ENCODE measurements around the gene NUPR1.
A peak's percentile ranks its signal among the peaks of the same experiment; 100 is the strongest.
"Not testable (repeated sequence)": the region's sequence is repeated elsewhere in the genome, so short reads cannot be mapped to it uniquely, and the experiment has no call there.

NUPR1 gene

DNA sequence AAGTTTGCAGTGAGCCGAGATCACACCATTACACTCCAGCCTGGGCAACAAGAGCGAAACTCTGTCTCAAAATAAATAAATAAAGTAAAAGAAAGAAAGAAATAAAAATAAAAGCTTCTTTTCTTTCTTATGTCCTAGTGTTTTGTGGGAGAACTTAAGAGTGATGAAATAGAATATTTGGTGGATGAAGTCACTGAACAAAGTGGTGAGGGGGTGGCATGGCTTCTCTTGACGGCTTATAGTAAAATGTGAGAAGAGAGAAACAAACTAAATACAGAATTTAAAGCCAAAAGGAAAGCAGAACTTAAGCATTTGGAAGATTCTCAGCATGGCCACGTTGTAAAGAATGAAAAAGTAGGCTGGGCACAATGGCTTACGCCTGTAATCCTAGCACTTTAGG, 30.2 kb upstream of the NUPR1 start:
- peaks cover 7% of the 10 kb centered on the region for H3K4me1 ChIP-seq (ENCODE audit: control insufficient read depth, low read depth, low read length)
- H3K9me3 ChIP-seq (ENCODE audit: control insufficient read depth, low read depth, low read length) = peaks cover 6% of the 10 kb centered on the region
- no peak overlapping the region for H3K9ac ChIP-seq (ENCODE audit: low read length)
- no peak overlapping the region for H3K4me3 ChIP-seq (ENCODE audit: low read length)
- no peaks in the 10 kb centered on the region for H3K27me3 ChIP-seq (ENCODE audit: control insufficient read depth, insufficient read depth, low read length)
- no peaks in the 10 kb centered on the region for H3K36me3 ChIP-seq (ENCODE audit: control insufficient read depth, low read depth, low read length)
- no peak overlapping the region for H3K27ac ChIP-seq (ENCODE audit: low read length)

DNA sequence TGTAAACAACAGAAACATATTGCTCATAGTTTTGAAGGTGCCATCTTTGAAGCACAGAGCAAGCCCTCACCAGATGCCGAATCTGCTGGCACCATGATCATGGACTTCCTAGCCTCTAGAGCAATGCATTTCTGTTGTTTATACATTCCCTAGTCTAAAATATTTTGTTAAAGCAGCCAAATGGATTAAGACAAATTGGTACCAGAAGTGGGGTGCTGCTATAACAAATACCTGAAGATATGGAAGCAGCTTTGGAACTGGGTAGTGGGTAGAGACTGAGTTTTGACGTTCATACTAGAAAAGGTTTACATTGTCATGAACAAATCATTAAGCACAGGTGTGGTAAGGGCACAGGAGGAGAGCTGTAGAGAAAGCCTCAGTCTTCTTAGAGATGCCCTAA, 28.5 kb upstream of the NUPR1 start:
- Histone ChIP-seq H3K27me3 (ENCODE audit: control insufficient read depth, insufficient read depth, low read length) (no peaks in the 10 kb centered on the region), H3K9ac (ENCODE audit: low read length) (no peak overlapping the region)

DNA sequence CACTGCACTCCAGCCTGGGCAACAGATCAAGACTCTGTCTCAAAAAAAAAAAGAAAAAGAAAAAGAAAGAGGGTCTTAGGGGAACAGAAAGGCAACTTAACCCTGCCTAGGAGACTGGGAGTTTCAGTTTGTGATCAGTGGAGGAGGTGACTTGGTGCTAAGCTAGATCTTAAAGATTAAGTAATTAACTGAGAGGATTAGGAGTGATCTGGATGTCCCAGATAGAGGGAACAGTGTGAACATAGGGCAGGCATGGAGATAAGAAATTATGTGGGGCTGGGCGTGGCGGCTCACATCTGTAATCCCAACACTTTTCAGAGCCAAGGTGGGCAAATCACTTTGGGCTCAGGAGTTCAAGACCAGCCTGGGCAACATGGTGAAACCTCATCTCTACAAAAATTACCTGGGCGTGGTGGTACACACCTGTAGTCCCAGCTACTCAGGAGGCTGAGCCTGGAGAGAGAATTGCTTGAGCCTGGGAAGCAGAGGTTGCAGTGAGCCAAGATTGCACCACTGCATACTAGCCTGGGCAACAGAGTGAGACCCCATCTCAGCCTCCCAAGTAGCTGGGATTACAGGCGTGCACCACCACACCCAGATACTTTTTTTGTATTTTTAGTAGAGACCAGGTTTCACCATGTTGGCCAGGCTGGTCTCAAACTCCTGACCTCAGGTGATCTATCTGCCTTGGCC, 27.6 kb upstream of the NUPR1 start:
- H3K36me3 ChIP-seq (ENCODE audit: control insufficient read depth, low read depth, low read length); H3K9me3 ChIP-seq (ENCODE audit: control insufficient read depth, low read depth, low read length); H3K9ac ChIP-seq (ENCODE audit: low read length); H3K27ac ChIP-seq (ENCODE audit: low read length); H3K27me3 ChIP-seq (ENCODE audit: control insufficient read depth, insufficient read depth, low read length); H3K4me3 ChIP-seq (ENCODE audit: low read length); H3K4me1 ChIP-seq (ENCODE audit: control insufficient read depth, low read depth, low read length): not testable (repeated sequence)

More for the DNA sequence above, 28.5 kb upstream of the NUPR1 start:
- H3K36me3 ChIP-seq (ENCODE audit: control insufficient read depth, low read depth, low read length) = no peaks in the 10 kb centered on the region
- H3K4me3 ChIP-seq (ENCODE audit: low read length) = no peak overlapping the region
- H3K4me1 ChIP-seq (ENCODE audit: control insufficient read depth, low read depth, low read length) = no peaks in the 10 kb centered on the region
- peaks cover 6% of the 10 kb centered on the region for H3K9me3 ChIP-seq (ENCODE audit: control insufficient read depth, low read depth, low read length)
- H3K27ac ChIP-seq (ENCODE audit: low read length) = no peak overlapping the region

DNA sequence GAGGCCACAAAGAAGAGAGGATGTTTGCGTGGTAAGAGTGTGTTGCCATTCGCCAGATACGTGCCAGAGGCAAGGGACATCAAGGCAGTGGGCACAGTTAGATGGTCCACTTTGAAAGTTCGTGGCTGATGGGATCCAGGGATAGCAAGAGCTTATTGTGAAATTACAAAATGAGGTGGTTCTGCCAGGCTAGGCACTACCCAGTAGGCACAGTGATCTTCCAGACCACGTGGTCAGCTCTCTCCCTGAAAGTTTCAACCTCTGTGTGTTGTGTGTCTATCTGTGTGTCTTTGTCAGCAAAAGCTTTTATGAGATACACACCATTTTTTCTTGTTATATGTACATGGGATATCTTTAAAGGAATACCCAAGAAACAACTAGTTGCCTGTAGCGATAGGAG, 24.4 kb upstream of the NUPR1 start:
- Histone ChIP-seq H3K4me3 (ENCODE audit: low read length) (no peak overlapping the region), H3K36me3 (ENCODE audit: control insufficient read depth, low read depth, low read length) (no peaks in the 10 kb centered on the region), H3K27me3 (ENCODE audit: control insufficient read depth, insufficient read depth, low read length) (no peaks in the 10 kb centered on the region), H3K9ac (ENCODE audit: low read length) (no peak overlapping the region), H3K4me1 (ENCODE audit: control insufficient read depth, low read depth, low read length) (no peaks in the 10 kb centered on the region), H3K27ac (ENCODE audit: low read length) (no peak overlapping the region), H3K9me3 (ENCODE audit: control insufficient read depth, low read depth, low read length) (peaks cover 6% of the 10 kb centered on the region)

DNA sequence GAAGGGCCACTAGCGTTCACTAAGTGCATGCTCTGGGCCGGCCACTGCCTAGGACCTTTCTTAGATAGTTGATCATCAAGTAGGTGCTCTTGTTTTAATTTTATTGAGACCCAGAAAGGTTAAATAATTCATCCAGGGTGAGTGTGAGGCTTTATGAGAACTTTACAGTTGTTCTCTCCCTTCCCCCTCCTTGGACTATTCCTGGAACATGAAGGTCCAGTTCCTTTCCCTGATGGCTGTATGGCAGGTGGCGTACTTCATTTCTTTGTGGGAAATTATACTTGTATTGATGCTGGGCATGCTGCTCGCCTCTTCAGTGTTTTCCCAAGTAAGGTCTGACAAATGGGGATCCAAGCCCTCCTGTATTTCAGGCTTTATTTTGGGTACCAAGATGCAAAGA, 23.4 kb upstream of the NUPR1 start:
- no peak overlapping the region for H3K9ac ChIP-seq (ENCODE audit: low read length)
- no peaks in the 10 kb centered on the region for H3K4me1 ChIP-seq (ENCODE audit: control insufficient read depth, low read depth, low read length)
- H3K36me3 ChIP-seq (ENCODE audit: control insufficient read depth, low read depth, low read length) = peaks cover 5% of the 10 kb centered on the region
- H3K4me3 ChIP-seq (ENCODE audit: low read length) = no peak overlapping the region
- no peak overlapping the region for H3K27ac ChIP-seq (ENCODE audit: low read length)
- H3K27me3 ChIP-seq (ENCODE audit: control insufficient read depth, insufficient read depth, low read length) = no peaks in the 10 kb centered on the region
- H3K9me3 ChIP-seq (ENCODE audit: control insufficient read depth, low read depth, low read length) = peaks cover 1% of the 10 kb centered on the region

DNA sequence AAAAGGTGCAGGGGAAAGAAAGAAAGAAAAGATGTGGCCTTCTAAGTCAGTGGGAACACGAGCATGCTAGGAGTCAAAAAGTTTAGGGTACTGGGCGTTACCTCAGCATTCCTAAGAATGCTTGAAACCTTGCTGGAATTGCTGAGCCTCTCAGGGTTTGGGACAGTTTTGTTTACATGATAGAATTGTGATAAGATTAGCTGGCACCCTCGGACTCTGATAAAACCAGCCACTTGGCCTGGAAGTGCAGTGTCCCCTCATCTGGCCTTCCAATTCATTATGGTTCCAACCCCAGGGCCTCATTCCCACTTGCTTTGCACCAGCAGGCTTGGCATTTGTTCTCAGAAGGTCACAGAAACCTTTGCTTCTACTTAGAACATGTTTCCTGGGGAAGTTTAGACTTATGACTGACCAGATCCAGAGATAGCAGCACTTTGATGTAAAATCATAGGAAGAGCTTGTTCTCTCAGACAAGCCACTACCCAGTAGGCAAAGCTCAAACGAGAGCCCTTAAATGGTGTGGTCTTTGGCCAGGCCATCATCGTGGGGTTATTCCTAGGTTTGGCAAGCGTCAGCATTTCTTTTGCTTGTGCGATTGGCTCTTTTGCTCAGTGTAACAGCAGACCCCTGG, 22.9 kb upstream of the NUPR1 start:
- Histone ChIP-seq H3K27me3 (ENCODE audit: control insufficient read depth, insufficient read depth, low read length) (no peaks in the 10 kb centered on the region), H3K4me3 (ENCODE audit: low read length) (no peak overlapping the region), H3K36me3 (ENCODE audit: control insufficient read depth, low read depth, low read length) (peaks cover 5% of the 10 kb centered on the region), H3K4me1 (ENCODE audit: control insufficient read depth, low read depth, low read length) (no peaks in the 10 kb centered on the region), H3K9ac (ENCODE audit: low read length) (no peak overlapping the region), H3K9me3 (ENCODE audit: control insufficient read depth, low read depth, low read length) (no peaks in the 10 kb centered on the region), H3K27ac (ENCODE audit: low read length) (no peak overlapping the region)

DNA sequence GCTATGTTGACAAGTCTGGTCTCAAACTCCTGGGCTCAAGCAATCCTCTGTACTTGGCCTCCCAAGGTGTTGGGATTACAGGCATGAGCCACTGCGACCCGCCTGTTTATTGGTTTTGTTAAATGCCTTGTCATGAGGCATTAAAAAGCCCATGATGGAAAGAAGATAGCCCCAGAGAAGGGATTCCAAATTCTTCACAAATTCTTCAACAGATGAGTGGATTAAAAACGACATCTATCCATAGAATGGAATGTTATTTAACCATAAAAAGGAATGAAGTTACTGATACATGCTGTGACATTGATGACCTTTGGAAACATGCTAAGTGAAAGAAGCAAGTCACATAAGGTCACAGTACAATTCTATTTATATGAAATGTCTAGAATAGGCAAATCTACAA, 19.7 kb upstream of the NUPR1 start:
- Histone ChIP-seq H3K9me3 (ENCODE audit: control insufficient read depth, low read depth, low read length) (no peaks in the 10 kb centered on the region), H3K9ac (ENCODE audit: low read length) (no peak overlapping the region), H3K27ac (ENCODE audit: low read length) (no peak overlapping the region), H3K4me3 (ENCODE audit: low read length) (no peak overlapping the region), H3K4me1 (ENCODE audit: control insufficient read depth, low read depth, low read length) (no peaks in the 10 kb centered on the region), H3K27me3 (ENCODE audit: control insufficient read depth, insufficient read depth, low read length) (peaks cover 3% of the 10 kb centered on the region), H3K36me3 (ENCODE audit: control insufficient read depth, low read depth, low read length) (peaks cover 5% of the 10 kb centered on the region)

DNA sequence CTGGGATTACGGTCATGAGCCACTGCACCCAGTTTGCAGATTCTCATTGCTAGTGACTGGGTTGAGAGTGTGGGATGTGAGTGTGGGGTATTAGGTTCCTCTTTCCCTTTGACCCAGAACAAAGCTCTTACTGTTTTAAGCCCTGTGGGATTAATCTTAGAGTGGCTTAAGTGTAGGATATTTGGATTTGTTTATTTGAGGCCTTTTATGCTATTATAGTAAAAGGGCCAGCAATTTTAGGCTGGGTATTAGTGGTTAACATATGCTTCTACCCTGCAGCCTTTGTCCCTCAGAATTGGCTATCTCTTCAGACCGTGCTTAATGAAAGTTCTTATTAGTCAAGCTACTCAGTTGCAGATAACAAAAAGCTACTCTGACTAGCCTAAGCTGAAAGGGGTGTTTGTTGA, 18.1 kb upstream of the NUPR1 start:
- Histone ChIP-seq H3K4me1 (ENCODE audit: control insufficient read depth, low read depth, low read length) (no peaks in the 10 kb centered on the region), H3K9me3 (ENCODE audit: control insufficient read depth, low read depth, low read length) (no peaks in the 10 kb centered on the region), H3K4me3 (ENCODE audit: low read length) (no peak overlapping the region), H3K27ac (ENCODE audit: low read length) (no peak overlapping the region), H3K36me3 (ENCODE audit: control insufficient read depth, low read depth, low read length) (peaks cover 5% of the 10 kb centered on the region), H3K9ac (ENCODE audit: low read length) (no peak overlapping the region), H3K27me3 (ENCODE audit: control insufficient read depth, insufficient read depth, low read length) (peaks cover 3% of the 10 kb centered on the region)

DNA sequence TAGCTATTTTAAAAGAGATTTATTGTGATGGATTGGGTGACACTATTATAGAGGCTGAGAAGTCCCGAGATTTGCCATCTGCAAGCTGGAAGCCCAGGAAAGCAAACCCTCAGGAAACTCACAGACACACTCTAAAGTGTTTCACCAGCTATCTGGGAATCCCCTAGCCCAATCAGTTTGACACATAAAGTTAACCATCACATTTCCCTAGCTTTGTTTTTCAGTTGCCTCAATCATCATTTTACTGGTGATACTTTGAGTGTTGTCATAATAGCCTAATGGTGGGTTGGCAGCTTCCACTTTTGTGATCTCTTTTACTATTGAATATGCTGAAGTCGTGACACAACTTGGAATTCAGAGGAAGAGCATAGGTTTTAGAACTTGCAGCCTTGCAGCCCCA, 16.8 kb upstream of the NUPR1 start:
- Histone ChIP-seq H3K4me3 (ENCODE audit: low read length) (no peak overlapping the region), H3K9me3 (ENCODE audit: control insufficient read depth, low read depth, low read length) (no peaks in the 10 kb centered on the region), H3K9ac (ENCODE audit: low read length) (no peak overlapping the region), H3K27me3 (ENCODE audit: control insufficient read depth, insufficient read depth, low read length) (peaks cover 3% of the 10 kb centered on the region), H3K4me1 (ENCODE audit: control insufficient read depth, low read depth, low read length) (no peaks in the 10 kb centered on the region), H3K27ac (ENCODE audit: low read length) (no peak overlapping the region), H3K36me3 (ENCODE audit: control insufficient read depth, low read depth, low read length) (peaks cover 5% of the 10 kb centered on the region)

DNA sequence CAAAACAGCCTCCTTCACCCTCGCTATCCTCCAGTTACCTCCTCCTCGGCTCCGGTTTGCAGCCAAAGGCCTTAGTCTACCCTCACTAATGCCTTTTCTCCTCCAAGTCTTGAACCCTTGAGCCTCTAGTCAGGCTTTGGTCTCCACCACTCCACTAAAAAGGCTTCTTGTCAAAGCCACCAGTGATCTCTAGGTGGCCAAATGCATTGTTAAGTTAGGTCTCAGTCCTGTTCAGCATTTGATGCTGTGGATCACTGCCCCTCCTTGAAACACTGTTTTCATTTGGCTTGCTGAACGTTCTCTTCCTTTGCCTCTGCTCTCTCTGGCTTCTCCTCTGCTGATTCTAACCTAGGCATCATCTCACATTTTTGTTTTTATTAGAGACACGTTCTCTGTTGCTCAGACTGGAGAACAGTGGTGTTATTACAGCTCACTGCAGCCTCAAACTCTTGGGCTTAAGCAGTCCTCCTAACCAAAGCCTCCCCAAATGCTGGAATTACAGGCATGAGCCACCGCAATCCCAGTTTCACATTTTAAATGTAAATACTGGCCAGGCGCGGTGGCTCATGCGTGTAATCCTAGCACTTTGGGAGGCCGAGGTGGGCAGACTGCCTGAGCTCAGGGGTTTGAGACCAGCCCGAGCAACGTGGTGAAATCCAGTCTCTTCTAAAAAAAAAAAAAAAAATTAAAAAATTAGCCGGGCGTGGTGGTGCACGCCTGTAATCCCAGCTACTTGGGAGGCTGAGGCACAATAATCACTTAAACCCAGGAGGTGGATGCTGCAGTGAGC, 16.1 kb upstream of the NUPR1 start:
- no peak overlapping the region for H3K27ac ChIP-seq (ENCODE audit: low read length)

DNA sequence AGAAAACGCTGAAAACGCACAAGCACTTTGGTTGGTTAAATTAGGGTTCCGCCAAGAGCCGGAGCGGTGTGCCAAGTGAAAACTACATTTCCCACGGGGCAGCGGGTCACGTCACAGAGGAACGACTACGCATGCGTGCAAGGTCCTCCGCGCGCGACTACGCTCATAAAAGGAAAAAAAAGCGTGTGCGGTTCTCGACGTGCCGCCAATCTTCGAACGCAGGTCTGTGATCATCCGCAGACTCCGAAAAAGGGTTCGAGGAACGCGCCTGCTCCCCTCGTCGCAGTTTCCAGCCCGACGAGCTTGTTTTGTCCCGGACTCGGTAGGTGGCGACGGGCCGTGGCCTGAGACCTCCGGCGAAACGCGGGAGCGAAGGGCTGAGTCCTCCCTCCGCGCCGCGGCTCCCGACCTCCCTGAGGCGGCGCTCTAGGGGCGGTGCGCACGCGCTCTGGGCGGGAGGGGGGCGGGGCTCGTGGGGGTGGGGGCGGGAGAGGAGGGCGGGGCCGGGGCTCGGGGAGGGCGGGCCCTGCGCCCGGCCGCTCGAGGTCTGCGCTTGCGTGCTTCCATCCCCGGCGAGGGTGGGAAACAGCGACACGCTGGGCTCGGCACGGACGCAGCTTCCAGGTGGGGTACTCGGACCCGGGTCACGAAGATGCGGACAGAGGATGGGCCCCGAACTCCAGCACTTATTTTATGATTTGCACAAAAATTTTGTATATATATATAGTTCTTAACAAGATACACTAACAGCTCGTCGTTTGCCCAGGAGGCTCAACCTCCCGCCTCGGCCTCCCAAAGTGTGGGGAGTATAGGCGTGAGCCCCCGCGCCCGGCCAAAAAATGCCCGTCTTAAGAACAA, 15.2 kb upstream of the NUPR1 start, which contains the start of gene SGF29:
TSS of gene SGF29 (plus strand) at position 145 of the 858 bp plus-strand sequence. CDS start 27,150 bp downstream, outside the sequence.
- Histone ChIP-seq H3K27ac (ENCODE audit: low read length) (peak within 1 kb of the TSS; percentile 97), H3K27me3 (ENCODE audit: control insufficient read depth, insufficient read depth, low read length) (peaks cover 3% of the 10 kb centered on the region), H3K9ac (ENCODE audit: low read length) (peak within 1 kb of the TSS; percentile 95), H3K36me3 (ENCODE audit: control insufficient read depth, low read depth, low read length) (peaks cover 5% of the 10 kb centered on the region), H3K4me3 (ENCODE audit: low read length) (peak within 1 kb of the TSS; percentile 89), H3K4me1 (ENCODE audit: control insufficient read depth, low read depth, low read length) (no peaks in the 10 kb centered on the region), H3K9me3 (ENCODE audit: control insufficient read depth, low read depth, low read length) (no peaks in the 10 kb centered on the region)

More for the DNA sequence above, 16.1 kb upstream of the NUPR1 start:
- H3K36me3 ChIP-seq (ENCODE audit: control insufficient read depth, low read depth, low read length) = peaks cover 5% of the 10 kb centered on the region
- peak overlapping the region; percentile 55 for H3K4me3 ChIP-seq (ENCODE audit: low read length)
- H3K4me1 ChIP-seq (ENCODE audit: control insufficient read depth, low read depth, low read length) = no peaks in the 10 kb centered on the region
- H3K27me3 ChIP-seq (ENCODE audit: control insufficient read depth, insufficient read depth, low read length) = peaks cover 3% of the 10 kb centered on the region
- no peaks in the 10 kb centered on the region for H3K9me3 ChIP-seq (ENCODE audit: control insufficient read depth, low read depth, low read length)
- H3K9ac ChIP-seq (ENCODE audit: low read length) = no peak overlapping the region
